CD4-positive, alpha-beta T cell treated with Interleukin-17A for 1 hour (primary cell): ENCODE data around the gene RAC2.

Experiments used
- DNase-seq: peaks from one replicate; pipeline ENCODE4 v3.0.0-alpha.2; 2020

RAC2 gene

DNA sequence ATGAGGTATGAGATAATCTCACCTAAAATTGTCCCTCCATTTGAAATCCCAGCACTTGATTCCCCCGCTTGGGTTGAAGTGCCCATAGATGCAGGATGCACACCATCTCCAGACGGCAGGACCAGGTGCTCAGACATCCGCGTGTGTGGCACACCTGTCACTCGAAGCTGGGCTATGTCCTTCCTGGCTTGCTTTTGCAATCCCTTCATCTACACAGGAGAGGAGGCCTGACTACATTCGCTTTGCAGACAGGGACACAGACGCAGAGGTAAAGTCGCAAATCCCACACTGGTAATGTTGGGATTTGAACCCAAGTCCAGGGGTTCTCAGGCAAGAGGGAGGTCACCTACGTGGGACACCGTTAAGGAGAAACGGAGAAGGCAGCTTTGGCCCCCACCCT, 31.1 kb upstream of the RAC2 start:
- DNase-seq, result no peak

DNA sequence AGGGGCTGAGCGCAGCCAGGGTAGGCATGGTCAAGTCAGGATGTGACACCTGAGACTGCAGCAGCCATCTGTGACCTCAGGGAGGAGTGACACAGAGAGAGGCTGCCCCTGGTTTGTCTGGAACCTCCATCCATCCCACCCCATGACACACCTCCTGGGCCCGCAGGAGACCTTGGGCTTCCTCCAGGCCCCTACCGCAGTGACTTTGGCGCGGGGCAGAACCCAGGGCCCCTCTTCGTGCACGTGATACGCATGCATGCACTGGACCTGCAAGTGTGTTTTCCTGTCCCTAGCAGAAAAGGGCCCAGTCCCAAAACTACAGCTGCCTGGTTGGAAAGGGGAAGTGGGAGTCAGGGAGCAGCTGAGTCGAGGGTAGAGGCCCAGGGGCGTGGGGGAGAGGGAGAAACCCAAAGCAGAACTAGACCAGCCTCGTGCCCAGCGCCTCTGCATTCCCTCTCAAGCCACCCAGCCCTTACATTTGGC, 30.4 kb upstream of the RAC2 start:
- DNase-seq, result peak; percentile 28

DNA sequence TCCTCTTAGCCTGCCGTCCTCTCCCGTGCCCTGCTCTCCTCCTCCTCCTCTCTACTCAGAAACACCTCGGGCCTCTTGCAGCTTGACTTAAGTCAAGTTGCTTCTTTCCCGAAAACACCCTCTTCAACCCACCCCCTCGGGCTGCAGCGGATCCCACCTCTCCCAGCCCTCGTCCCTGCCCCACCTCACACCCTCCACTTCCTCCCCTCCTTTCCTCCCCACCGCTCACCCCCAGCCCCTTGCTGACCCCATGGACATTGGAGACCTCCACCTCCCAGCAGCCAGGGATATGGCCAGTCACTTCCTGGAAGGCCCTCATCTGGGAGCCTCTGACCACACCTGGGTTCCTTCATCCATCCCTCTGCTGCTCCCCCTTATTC, 29.8 kb upstream of the RAC2 start:
- DNase-seq, result no peak

DNA sequence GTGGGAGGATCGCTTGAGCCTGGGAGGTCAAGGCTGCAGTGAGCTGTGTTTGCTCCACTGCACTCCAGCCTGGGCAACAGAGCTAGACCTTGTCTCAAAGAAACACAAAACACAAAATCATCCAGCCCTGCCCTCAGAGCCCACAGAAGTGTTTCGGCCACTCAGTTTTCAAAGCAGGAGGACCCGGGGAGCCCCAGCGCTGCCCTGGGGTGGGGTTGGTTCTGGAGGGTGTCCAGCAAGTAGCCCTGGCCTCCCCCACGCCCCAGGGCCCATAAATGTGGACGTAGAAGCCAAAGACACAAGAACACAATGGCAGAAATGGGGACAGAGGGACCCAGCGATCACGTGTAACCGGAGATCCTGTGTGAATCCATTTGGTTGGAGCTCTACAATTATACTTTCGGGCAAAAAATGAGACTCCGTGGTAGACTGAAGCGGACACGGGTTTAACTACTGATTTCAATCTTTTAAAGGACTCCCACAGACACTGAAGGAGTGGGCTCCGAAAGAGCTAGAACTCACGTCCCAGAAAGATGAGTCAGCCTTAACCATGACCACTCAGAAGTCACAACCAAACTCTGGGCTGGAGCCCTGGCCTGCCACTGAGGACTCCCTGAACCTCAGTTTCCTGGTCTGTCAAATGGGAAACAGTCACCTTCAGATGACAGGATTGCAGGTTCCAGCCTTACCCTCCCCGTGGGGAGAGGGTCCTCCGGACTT, 29.2 kb upstream of the RAC2 start:
- DNase-seq, result no peak

DNA sequence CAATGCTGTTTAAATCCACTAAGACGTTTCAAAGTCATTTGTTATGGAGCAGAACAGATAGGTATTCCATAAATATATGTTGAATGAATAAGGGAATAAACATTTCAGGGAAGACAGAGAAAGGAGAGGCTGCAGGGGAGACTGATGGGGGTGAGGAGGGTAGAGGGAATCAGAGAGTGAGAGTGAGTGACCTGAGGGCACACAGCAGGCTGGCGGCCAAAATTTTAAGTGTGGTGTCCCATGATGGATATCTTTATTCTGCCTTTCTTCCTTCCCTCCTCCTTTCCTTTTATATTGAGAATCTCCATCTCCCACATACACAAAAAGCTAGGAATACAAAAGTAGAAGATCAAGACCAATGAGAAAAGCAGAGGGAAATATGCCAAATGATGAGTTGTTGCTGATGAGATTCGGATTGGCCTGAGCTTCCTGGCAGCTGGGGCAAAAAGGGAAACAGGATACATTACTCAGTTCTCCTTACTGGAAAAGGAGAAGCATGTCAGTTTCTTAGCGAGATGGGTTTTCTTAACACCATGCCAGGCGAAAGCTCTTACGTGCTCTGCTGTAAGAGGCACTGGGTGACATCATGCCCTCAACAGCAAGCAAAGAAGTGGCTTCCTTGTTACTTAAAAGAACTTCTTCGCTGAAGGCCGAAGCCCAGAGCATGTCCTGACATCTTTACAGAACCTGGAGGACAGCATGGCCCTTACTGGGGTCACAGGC, 27.0 kb upstream of the RAC2 start:
- no peak for DNase-seq

DNA sequence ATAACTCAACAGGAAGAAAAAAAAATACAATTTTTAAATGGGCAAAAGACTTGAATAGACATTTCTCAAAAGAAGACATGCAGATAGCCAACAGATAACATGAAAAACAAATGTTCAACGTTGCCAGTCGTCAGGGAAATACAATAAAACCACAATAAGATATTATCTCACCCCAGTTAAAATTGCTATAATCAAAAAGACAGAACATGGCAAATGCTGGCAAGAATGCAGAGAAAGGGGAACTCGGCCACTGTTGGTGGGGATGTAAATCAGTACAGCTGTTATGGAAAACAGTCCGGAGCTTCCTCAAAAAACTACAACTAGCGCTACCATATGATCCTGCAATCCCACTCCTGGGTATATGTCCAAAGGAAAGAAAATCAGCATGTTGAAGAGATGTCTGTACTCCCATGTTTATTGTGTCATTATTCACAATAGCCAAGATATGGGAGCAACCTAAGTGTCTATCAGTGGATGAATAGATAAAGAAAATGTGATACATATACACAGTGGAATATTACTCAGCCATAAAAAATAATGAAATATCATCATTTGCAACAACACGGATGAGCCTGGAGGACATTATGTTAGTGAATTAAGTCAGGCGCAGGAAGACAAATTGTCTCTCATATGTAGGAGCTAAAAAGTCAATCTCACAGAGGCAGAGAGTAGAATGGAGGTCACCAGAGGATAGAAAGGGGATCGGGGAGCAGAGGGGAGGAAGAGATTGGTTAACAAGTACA, 26.0 kb upstream of the RAC2 start:
- peak; percentile 42 for DNase-seq

DNA sequence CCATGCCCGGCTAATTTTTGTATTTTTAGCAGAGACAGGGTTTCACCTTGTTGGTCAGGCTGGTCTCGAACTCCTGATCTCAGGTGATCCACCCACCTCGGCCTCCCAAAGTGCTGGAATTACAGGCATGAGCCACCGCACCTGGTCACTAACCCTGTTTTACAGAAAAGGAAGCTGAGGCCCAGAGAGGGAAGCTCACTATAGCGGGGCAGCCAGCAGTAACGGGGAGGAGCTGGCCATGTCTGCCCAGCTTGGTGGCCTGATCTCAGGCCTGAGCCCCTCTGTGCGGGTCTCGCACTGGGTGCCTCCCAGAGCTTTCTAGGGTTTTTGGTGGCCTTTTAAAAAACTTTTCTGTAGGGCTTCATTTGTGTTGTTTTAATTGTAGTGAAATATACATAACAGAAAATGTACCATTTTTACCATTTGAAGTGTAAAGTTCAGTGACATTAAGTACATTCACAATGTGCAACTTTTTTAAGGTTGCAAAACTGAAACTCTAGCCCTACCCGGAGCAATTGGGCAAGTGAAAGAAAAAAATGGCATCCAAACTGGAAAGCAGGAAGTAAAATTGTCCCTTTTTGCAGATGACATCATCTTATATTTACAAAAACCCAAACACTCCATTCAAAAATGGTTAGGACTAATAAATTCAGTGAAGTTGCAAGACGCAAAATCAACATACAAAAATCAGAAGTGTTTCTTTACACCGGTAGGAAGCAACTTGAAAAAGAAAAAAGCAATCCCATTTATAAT, 23.8 kb upstream of the RAC2 start:
- no peak for DNase-seq

DNA sequence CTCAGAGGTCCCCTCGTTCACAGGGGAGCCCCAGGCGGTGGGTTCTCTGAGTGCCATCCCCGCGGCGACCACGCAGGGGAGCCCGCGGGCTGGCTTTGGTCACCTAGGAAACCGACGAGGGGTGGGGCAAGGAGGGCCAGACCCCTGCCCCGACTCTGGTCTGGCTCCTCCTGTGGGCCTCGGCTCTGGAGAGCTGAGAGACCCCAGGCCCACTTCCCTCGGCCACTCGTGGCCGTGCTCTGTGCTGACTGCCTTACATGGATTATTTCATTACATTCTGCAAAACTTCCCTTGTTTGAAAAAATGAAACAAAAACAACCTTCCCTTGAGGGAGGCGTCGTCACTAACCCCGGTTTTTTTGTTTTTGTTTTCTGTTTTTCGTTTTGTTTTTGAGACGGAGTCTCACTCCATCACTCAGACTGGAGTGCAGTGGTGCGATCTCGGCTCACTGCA, 23.1 kb upstream of the RAC2 start:
- DNase-seq, result peak; percentile 78

DNA sequence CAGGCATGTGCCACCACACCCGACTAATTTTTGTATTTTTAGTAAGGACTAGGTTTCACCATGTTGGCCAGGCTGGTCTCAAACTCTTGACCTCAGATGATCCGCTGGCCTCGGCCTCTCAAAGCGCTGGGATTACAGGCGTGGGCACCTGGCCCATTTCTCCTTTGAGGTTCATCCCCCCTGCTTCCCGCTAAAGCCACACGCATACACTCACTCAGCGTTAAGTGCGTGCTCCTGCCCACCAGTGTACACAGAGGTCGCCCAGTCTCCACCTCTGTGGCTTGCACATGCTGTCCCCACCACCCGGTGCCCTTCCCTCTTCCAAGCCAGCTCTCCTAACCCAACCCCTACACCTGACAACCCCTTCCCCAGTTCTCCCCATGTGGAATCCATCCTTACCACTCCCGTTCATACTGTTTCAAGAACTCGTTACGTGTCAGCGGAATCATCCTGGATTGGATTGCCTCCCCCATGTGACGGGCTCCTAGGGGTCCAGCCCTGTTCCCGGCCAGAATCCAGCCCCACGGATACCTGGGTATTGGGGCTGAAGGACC, 22.6 kb upstream of the RAC2 start:
- no peak for DNase-seq

DNA sequence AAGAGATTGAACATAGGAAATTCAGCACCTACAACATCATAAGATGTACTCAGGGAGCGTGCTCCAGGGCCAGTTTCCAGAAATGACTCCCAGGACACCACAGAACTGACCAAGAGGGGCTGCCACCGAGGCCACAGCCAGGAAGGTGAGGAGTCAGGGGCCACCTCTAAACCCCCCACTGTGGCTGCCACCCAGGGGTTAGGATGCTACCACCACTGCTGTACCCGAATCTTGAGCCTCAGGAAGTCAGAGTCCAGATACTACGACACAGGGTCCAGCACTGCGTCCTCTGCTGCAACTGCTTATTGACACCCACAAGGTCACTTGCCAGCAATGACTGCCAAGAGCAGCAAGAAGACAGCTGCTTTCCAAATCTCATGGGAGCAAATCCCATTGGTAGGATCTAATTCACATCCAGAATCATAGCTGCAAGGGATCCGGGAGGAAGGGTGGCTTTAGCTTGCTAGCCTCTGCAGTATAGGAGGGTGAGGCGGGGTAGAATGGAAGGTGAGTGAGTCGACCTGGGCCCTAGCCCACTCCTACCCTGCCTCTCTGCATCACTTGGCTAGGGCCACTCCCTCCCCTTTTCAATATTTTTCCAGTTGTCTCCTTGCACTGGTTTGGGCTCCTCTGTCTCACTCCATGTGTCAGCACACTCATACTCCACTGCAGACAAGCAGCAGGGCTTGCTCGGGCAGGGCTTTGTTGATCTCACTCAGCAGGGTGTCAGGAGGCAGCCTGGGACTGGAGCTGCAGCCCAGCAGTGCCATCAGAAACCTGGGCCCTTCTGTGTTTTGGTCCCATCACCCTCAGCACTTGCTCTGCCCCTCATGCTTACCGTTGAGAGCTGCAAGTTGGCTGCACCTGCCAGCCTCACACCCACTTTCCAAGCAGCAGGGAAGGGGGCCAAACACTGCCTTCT, 20.2 kb upstream of the RAC2 start:
- no peak for DNase-seq

DNA sequence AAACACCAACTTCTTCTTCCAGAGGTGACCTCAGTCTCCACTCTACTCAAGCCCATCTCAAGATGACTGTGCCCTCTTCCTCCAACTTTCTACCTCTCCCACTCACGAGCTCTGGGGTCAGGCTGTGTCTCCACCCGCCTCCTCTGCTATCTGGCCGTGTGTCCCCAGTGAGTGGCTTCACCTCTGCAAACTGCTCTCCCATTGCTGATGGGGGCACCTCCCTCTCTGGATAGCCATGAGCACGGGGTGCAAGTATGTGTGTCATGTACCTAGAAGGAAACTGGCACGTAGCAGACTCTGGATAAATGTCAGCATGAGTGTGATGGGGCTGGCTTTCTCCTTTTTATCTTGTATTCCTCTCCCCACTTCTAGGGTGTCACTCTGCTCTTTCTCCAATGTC, 18.3 kb upstream of the RAC2 start:
- DNase-seq, result no peak

DNA sequence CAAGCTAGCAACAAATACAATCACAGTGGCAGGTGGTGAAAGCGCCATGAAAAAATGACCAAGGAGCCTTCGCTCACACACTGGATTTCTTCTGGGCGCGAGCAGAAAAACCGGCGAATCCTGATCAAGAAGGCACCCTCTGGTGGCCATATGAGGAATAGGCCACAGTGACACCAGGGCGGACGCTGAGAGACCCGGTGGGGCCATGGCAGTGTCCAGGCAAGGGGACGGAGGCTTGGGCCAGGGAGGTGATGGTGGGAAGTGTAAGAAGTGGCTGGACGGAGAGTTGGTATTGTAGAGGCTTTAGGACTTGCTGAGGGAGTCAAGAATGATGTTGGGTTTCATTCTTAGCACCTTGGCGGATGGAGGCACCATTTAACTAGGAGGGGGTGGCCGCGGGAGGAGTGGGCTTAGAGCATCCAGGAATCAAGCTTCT, 16.9 kb upstream of the RAC2 start:
- DNase-seq, result peak; percentile 75

DNA sequence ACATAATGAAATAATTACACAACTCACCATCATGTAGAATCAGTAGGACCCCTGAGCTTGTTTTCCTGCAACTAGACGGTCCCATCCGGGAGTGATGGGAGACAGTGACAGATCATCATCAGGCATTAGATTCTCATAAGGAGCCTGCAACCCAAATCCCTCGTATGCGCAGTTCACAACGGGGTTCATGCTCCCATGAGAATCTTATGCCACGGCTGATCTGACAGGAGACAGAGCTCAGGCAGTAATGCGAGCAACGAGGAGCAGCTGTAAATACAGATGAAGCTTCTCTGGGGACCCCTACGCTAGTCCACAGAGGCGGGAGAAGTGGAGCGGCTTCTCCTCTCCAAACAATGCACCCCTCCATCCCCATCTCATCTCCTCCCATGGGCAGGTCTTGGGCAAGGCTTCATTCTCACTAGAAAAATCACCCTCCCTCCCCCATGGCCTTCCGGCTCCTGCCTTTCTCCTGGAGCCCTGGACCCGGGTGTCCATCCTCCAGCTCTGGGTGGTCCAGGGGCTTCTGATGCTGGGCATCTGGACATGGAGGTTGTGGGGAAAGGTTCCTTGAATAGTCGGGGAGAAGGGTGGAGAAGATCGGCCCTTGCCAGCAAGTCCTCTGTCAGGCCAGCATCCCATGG, 16.2 kb upstream of the RAC2 start:
- DNase-seq, result no peak

DNA sequence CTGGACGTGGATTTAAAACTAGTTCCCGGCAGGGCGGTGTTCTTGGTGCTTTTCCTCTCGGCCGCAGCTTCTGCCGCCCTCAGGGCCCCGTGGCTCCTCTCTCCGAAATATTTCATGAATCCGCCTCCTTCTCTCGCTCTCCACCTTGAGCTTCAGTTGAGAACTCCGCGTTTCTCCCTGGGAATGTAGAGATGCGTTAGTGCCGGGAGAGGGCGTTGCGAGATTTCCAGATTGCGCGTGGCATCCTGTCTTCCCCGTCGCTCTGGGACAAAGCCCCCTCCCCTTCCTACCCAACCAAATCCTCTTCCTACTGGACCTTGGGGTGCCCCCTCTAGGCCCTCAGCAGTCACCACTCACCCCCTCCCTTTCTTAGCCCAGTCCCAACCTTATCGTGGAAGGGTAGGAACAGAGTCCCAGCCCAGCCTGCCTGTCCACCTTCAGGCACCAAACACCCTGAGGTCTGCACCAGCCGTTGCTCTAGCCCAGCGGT, 15.5 kb upstream of the RAC2 start:
- no peak for DNase-seq

DNA sequence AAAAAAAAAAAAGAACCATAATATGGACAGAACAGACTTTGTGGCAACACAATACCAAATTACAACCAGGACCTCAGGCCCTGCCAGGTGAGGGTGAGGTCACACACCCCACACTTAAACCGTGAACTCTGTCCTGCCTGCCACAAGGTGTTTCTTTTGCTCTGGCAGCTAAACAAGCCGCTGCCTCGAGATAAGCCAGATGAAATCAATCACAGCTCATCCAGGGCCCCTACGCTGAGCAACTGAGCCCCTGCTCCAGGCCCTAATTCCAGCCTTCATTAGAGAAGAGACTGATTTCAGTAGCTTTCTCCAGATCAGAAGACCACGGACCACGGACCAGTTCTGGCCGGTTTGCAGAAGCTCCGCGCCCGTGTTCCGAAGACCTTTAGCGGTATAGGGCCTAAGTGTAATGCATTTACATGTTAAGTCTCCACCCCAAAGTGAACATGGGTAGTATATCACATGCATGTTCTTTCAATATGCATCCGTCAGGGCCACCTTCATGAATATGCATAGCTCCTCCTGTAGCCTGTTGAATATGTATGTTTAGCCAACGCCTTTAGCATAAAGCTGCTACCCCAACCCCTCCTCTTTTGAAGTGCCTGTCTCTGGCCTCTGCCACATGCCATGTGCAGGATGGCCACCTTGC, 14.8 kb upstream of the RAC2 start:
- DNase-seq, result no peak

DNA sequence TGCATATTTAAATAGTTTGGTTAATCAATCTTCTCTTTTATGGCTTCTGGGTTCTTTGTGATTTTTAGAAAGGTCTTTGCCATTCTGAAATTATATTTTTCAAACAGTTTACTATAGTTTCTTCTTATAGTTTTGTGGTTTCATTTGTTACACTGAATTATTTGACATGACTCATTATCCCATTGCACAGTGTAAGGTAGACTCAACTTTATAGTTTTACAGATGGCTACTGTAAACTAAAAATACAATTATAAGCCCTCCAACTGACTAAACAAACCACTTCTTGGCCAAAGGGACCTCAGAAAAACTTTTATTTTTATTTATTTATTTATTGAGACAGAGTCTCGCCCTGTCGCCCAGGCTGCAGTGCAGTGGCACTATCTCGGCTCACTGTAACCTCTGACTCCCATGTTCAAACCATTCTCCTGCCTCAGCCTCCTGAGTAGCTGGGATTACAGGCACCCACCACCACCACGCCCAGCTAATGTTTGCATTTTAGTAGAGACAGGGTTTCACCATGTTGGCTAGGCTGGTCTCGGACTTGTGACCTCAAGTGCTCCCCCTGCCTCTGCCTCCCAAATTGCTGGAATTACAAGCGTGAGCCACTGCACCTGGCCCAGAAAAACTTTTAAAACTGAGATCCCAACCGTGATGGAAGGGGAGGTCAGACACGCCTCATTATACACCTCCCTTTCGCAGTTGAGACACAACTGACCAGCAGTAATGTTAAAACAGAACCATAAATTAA, 14.1 kb upstream of the RAC2 start:
- no peak for DNase-seq

DNA sequence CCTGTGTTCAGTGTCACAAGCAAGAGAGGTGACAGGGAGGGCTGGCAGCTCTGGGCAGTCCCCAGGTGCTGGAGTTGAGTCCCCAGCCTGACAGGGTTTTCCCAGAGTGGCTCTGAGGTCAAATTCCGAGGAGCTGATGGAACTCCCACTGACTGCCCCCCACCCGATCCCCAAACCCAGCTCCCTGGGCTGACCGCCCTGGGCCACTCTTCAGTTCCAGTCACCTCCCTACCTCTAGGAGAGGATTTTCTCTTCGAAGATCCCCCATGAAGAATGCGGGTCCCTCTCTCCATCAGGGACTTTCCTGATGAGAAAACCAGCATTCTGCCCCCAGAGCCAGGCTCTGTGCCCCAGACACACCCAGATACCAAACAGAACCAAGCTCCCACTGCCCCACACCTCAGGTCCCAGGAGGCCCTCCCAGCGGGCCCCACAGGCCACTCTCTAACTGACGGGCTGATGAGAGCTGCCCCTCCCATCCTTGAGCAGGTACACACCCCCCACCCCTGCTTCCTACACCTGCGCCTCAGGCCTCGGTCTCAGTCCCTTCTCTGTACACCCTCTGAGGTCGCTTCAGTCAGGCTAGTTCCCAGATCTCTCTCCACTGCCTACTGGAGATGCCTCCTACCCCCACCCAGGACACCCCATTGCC, 12.1 kb upstream of the RAC2 start:
- no peak for DNase-seq

DNA sequence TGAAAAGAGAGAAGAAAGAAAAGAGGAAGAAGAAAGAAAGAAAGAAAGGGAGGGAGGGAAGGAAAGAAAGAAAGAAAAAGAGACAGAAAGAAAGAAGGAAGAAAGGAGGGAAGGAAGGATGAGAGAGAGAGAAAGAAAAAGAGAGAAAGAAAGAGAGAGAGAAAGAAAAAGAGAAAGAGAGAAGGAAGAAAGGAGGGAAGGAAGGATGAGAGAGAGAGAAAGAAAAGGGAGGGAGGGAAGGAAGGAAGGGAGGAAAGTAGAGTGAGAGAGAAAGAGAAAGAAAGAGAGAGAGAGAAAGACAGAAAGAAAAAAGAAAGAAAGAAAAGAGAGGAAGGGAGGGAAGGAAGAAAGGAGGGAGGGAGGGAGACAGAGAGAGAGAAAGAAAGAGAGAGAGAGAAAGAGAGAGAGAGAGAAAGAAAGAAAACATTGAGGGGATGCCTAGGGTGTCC, 11.5 kb upstream of the RAC2 start:
- no peak for DNase-seq

DNA sequence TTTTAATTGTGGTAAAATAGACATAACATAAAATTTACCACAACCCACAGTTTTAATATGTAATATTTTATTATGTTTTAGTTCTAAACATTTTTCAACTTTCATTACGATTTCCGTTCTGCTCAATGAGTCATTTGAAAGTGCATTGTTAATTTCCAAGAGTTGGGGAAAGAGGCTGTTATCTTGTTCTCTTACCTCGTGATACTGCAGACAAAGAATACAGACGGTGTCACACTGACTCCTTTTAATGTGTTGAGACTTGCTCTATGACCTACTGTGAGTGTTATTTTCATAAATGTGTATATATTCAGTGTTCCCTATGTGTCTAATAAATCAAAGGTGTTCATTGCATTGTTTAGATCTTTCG, 10.8 kb upstream of the RAC2 start:
- DNase-seq, result no peak
